ENCODE data around the gene TACO1. TPM values are rescaled to one million over a fixed set of nuclear protein-coding genes. Genes with fewer than 3 reads are reported as not detected.

Gene TACO1
- total and polyA plus RNA-seq, 9 of the 15 experiments (the other 6 are each of a cell fraction or from before 2014, with no cell fraction given) = 10.3 to 41.6 (median 30.9) TPM

- TF ChIP-seq PHF20 (IDR thresholded peaks at IDR 0.05; ENCODE audit: partially characterized antibody) = peak; percentile 100
- TF ChIP-seq JUND (IDR thresholded peaks at IDR 0.05; ENCODE audit: borderline replicate concordance, low read depth, low read length) = peak; percentile 73; the same call in 1 of the 2 replicates
- no peak; the same call in 2 of the 3 replicates for TF ChIP-seq JUND (tag; IDR thresholded peaks at IDR 0.05; ENCODE audit: borderline replicate concordance, low read depth, low read length)
- peak; percentile 87 for TF ChIP-seq ETS1 (conservative IDR thresholded peaks at IDR 0.05; ENCODE audit: control insufficient read depth, low read depth, low read length)
- peak in 2 of 3 experiments; percentile 66 to 83 for TF ChIP-seq YY1 (IDR thresholded peaks at IDR 0.05; ENCODE audit: borderline replicate concordance in 1 of 3, control insufficient read depth in 1 of 3, extremely low read depth in 1 of 3, insufficient read depth in 3 of 3, insufficient read length in 1 of 3, insufficient replicate concordance in 2 of 3, low read depth in 1 of 3, low read length in 2 of 3)
- peak; percentile 50 for TF ChIP-seq MAX (CRISPR knock-in tag; IDR thresholded peaks at IDR 0.05)
- TF ChIP-seq TEAD1 (CRISPR knock-in tag; IDR thresholded peaks at IDR 0.05) = peak; percentile 40 to 48; a peak in 1 of 4 replicates
- peak; percentile 25; the same call in 1 of the 2 replicates for TF ChIP-seq CREB3L1 (IDR thresholded peaks at IDR 0.05; ENCODE audit: borderline replicate concordance, low read depth)
- TF ChIP-seq CHCHD3 (CRISPR knock-in tag; IDR thresholded peaks at IDR 0.05) = peak; percentile 50; the same call in 1 of the 2 replicates
- TF ChIP-seq EP400 (IDR thresholded peaks at IDR 0.05) = peak; percentile 83
- TF ChIP-seq SIN3A (IDR thresholded peaks at IDR 0.05; ENCODE audit: borderline replicate concordance in 2 of 2, control insufficient read depth in 1 of 2, low read depth in 2 of 2, low read length in 2 of 2) = peak; percentile 49 to 88; a peak in 2 of 4 replicates
- TF ChIP-seq TBL1XR1 (IDR thresholded peaks at IDR 0.05; ENCODE audit: low read length in 2 of 2) = peak; percentile 39 to 82; a peak in 1 of 4 replicates
- no peak for TF ChIP-seq RBM14 (IDR thresholded peaks at IDR 0.05; ENCODE audit: borderline replicate concordance, insufficient read depth, low read depth, low read length)
- TF ChIP-seq POLR2A (conservative IDR thresholded peaks at IDR 0.05) = peak; percentile 87
- TF ChIP-seq SRSF1 (IDR thresholded peaks at IDR 0.05; ENCODE audit: low read depth, low read length) = no peak
- 0 out of 2 replicates have a peak, but pooled peaks have one; percentile 55 for TF ChIP-seq SP1 (CRISPR knock-in tag; IDR thresholded peaks at IDR 0.05)
- TF ChIP-seq NCOA1 (IDR thresholded peaks at IDR 0.05; ENCODE audit: low read depth) = peak; percentile 98
- TF ChIP-seq NFRKB (IDR thresholded peaks at IDR 0.05; ENCODE audit: low read depth) = peak; percentile 79
- peak; percentile 42; the same call in 1 of the 2 replicates for TF ChIP-seq RFX1 (IDR thresholded peaks at IDR 0.05)
- TF ChIP-seq SUPT5H (IDR thresholded peaks at IDR 0.05) = peak; percentile 79
- no peak for TF ChIP-seq SRSF3 (IDR thresholded peaks at IDR 0.05; ENCODE audit: insufficient read depth, low read length)
- peak; percentile 74; the same call in 1 of the 2 replicates for TF ChIP-seq FOXK1 (CRISPR knock-in tag; IDR thresholded peaks at IDR 0.05; ENCODE audit: borderline replicate concordance)
- 0 out of 4 replicates have a peak, but pooled peaks have one; percentile 12 to 16 for TF ChIP-seq FOXA3 (CRISPR knock-in tag; conservative IDR thresholded peaks at IDR 0.05 in 1 of 2, IDR thresholded peaks at IDR 0.05 in 1 of 2)
- peak; percentile 65; the same call in 1 of the 2 replicates for TF ChIP-seq PML (IDR thresholded peaks at IDR 0.05; ENCODE audit: low read length)
Measured at GRCh38 chr17:63600569-63601438, at the start of gene TACO1 (continued).

Data from K562 (cell line).